Left forelimb (tissue), 1 donor: ENCODE measurements around the gene IP6K3.

Source experiments
- DNase-seq: peaks from one replicate; pipeline ENCODE4 v3.0.0-alpha.2; 2018; ENCODE audit warnings: low spot score

Gene IP6K3

DNA sequence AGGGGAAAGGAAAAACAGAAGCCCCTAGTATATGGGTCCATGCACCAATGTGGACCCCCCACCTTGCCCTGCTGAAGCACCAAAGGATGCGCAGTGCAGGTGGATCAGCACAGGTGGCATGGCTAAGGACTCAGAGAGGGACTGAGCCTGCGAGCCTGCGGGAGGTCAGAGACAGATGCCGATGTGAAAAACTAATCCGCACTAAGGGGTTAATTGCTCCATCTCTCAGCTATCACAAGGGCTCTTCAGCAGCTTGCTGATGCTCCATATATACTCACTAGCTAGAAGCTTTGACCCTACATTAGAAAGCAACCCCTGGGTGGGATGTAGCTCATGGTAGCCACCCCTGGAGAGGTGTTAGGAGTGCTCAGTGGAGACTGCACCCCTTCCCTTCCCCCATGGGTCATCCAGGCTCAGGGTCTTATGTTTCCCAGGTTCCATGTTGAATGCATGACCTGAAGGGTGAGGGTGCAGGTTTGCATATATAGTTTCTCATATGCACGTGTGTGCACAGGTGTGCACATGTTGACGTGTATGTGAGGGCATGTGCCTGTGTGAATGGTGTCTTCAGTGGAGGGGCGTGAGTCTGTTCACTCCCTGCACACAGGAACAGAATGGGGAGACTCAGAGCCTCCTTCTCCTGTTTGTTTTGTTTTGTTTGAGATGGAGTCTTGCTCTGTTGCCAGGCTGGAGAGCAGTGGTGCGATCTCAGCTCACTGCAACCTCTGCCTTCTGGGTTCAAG lies 13.4 kb upstream of the IP6K3 start:
- DNase-seq, result no peak

DNA sequence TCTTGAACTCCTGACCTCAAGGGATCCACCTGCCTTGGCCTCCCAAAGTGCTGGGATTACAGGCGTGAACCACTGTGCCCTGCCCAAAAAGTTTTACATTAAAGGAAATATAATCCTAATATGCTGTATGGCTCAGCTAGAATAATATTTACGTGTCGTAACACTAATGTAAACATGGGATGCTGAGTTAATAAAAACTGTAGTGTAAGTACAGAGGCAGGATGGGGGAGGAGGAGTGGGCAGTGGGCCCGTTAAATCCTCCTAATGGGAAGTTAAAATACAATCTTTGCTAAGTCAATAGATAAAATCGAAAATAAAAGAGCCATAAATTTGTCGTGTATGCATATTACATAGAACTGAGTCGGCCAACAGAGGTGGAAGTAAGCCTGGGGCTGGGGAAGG lies 12.1 kb upstream of the IP6K3 start:
- no peak for DNase-seq

DNA sequence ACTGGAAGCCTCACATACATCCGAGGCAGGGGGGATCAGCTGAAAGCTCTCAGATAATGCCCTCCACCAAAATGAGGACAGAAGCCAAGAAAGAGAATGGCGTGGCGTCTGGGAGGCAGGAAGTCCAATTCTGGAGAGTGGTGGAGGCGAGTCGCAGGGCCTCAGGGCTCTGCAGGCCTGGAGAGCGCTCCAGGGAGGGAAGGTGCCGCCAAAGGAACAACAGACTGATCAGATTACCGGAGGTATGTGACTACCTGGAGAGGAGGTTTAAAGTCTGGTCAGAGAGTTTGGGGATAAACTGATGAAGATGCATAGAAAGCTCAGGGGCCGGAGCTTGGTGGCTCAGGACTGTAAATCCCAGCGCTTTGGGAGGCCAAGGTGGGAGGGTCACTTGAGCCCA lies 11.2 kb upstream of the IP6K3 start:
- no peak for DNase-seq

DNA sequence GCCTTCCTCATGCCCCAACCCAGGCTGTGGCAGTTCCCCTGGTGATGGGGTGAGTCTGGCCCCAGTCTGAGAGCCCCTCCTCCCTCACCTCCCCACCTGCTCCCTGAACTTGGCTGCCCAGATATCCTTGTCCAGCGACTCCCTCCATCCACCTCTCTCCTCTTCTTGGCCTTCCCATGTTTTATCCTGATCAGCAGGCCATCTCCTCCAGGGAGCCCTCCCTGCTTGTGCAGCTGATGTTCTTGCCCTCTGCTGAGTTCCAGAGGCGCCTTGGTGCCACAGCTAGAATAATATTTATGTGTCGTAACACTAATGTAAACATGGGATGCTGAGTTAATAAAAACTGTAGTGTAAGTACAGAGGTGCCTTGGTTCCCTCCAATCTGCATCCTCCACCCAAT lies 10.4 kb upstream of the IP6K3 start:
- no peak for DNase-seq

DNA sequence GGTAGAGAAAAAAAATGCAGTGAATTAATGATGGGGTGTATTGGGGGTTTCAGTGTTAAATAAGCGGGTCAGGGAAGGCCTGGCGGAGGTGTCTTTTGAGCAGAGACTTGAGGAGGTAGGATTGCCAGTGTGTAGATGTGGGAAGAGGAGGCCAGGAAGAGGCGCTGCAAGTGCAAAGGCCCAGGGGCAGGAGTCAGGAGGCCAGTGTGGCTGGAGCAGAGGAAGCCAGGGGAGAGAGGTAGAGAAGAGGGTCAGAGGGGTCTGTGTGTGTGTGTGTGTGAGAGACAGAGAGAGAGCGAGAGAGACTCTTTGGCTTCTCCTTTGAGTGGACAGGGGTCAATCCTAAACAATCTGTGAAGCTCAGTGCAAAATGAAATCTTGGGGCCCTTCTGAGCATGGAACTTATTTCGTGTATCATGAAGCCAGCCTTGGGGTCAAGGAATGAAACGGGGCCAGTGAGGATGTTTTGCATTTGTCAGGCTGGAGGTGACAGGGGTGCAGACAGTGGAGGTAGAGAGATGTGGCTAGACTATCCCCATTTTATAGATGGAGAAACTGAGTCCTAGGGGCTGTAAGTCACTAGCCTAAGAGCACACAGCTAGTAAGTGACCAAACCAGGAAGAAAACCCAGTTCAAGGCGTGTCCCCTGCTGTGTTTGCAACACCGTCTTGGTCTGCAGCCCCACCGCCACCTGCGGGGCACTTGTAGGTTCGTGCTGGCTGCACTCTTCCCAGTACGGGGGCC lies 9.7 kb upstream of the IP6K3 start:
- DNase-seq, result no peak

DNA sequence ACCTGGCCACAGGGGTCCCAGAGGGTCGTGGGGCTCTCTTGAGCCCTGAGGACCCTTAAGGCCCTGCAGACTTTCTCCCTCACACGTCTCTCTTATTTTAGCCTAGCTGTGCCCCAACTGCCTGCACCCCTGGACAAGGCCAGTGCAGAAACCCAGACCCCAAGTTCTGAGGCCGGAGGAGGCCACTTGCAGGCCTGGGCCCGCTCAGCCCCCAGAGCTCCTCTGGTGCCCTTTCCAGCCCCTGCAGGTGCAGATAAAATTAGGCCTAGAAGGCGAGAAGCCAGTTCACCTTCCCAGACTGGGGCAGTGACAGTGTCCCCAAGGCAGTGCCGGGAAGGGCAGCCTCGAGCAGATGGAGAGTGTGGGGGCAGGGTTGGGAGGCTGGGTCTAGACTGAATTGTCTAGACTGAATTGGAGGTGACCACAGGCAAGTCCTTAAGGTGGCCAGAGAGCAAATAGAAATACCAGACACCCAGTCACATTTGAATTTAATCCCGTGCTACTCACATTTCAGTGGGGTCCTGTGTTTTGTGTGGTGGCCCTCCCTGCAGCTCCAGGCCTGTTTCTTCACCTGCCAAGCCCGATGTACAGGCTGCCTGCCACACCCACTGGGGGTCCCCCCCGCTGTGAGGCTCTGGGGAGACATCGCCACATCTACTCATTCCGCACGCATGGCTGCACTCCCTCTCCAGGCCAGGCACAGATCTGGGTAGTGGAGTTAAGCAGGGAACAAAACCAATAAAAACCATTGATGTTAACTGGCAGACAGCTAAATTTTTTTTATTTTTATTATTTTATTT lies 8.6 kb upstream of the IP6K3 start:
- no peak for DNase-seq

DNA sequence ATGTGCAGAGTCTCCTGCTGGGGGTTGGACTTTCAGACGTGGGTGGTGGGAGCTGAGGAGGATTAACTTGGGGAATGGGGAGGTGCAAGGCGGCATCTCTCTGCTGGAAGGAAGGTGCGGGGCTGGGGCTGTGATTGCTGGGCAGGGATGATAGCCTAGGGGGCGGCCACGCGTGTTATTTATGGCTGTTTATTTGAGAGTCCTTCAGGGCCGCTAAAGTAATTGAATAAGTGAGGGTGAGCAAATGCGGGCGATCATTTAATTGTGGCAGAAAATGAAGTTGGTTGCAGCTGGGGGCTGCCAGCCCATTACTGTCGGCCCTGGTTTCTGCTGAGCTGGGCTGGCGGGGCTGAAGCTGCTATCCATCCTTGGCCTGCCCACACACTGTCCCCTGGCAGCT lies 7.5 kb upstream of the IP6K3 start:
- no peak for DNase-seq

DNA sequence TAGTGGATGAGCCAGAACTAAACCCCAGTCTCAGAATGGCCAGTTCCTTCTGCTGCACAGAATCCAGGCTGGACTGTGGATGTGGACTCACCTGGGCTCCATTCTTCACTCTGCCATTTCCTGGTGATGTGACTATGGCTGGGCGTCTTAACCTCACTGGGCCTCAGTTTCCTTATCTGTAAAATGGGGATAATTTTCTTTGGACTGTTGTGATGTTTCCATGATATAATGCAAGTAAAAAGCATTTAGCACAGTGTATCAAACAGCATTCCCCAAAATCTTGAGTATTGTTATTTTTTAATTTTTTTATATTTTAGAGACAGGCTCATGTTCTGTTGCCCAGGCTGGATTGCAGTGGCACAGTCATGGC lies 5.9 kb upstream of the IP6K3 start:
- DNase-seq, result no peak

DNA sequence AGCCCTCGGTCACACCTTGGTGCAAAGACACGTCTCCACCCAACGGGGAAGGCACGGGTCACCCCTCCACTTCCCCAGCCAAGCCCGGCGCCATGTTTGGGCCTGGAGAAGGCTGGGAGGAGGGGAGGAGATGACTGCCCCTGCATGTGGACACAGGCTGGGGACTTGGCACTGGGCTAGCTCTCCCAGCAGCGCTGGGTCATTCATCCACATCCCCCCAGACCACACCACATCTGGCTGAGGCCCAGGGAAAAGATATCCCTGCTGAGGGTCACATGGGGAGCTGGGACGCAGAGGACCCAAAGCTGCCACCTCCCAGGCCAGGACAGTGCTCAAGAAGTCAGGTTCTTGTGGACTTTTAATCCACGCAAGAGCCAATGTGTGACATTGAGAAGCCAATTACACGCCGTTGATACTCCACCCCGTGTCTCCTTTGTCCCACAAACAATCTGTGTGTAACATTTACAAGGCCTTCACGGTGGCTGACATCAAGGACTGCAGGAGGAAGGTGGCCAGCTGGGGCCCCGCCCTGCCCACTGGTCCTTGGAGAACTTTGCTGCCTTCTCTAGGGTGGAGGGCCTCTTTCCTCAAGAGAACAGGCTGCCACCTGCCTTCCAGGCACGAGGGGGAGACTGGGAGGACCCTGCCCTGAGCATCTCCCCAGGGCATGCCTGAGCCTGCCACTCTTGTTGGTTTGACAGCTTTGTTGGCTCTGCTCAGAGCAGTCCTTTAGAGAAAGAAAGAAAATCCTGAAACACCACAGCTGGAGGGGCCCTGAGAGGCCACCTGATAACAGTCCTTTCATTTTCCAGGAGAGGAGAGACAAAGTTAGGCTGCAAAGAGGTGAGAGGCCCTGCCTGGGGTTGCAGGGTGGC lies 5.3 kb upstream of the IP6K3 start:
- no peak for DNase-seq

DNA sequence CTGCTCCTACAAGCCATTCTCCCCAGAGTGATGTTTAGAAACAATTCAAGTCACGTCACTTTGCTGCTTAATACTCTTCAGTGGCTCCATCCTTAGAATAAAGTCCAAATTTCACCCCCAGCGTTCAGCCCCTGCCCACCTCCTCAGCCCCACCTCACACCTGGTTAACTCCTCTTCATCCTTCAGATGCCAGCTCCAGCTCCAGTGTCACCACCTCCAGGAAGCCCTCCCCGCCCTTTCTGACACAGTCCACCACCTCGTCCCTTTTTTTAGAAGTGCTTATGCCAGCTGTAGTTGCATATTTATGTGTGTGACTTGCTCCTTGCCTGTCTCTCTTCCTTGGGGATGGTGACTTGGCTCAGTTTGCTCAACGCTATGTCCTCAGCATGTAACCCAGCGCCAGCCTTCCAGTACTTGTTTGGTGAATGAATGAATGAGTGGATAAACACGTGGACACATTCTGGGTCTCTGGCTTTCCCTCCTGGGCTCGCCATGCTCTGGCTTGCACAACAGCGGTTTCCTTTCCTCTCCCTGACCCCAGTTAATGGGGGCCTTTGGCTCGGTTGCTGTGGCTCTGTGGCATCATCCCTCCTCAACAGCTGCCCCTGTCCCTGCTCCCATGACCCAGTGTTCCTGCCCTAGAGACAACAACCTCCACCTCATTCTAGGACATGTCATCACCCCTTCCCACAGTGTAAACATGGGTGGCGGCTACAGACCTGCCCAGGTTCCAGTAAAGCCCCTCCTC lies 3.7 kb upstream of the IP6K3 start:
- DNase-seq, result no peak

DNA sequence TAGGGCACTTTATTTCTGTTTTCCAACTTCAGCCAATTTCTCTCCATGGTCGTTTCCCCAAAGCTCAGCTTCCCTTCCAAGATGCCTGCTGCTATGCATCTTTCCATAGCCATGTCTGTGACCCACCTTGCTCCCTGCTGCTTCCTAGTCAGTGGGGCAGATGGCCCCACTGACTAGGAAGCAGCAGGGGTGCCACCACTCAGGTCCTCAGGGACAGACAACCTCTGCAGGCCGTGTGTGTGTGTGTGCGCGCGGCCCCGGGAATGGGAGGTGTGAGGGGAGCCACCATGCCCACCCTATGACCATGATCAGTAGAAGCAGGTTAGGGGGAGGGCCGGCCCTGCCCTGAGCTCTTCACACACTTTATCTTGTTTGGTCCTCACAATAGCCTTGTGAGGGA lies 2.7 kb upstream of the IP6K3 start:
- DNase-seq, result no peak

DNA sequence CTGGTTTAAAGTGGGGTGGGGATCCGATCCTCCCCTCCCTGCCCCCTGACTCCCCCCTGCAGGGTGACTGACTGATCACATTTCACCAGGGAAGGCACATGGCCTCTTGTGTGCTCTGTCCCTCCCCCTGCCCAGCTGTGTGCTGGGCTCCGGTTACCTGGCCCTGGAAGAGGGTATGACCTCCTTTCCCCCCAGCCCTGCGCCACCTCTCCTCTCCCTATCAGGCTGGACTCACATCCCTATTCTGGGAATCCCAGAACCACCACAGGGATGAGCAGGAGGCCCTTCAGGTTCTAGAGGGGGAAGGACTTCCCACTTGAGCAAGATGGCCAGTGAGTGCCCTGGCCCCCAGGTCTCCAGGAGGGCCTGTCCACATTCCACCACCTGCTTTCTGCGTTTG lies 2.1 kb upstream of the IP6K3 start:
- no peak for DNase-seq

DNA sequence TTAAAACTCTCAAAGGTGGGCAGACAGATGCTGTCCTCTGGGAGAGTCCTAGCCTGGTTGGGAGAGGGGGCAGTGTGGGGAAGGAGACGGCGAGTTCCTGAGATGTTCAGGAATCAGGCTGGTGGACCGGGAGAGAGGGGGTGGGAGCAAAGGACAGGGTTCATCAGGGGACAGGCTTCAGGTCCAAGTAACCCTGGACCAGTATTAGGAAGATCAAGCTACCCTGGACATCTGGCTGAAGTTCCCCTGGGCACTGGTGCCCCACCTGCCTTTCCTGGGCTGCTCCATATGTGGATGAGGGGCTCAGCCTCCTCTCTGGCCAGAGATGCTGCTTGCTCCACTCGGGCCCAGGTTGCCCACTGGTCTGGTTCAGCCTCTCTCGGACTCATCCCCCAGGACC lies 1.1 kb upstream of the IP6K3 start:
- DNase-seq, result no peak

DNA sequence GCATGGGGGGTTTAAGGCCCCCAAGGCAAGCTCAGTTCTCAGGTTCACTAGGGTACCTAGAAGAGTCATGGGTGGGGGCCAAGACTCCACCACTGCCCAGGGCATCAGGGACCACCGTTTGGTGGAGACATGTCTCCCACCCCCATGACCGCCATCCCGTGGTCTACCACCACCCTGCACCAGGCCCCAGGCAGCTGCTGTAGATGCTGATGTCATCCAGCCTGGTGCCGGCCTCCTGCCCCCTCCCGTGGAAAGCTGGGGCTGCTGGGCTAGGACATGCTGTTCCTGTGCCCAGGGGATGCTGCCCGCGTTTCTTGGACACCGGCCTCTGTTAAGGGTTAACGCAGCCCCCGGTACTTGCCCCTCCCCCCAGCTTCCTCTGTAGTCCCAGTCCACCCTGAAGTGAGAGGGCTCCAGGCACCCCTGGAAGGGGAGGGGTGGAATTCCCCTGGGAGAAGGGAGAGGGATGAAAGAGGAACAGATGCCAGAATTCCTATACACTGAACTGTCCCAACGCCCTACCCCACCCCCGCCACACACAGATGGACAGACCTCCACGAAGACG lies 587 bp downstream of the IP6K3 start:
- DNase-seq, result no peak

DNA sequence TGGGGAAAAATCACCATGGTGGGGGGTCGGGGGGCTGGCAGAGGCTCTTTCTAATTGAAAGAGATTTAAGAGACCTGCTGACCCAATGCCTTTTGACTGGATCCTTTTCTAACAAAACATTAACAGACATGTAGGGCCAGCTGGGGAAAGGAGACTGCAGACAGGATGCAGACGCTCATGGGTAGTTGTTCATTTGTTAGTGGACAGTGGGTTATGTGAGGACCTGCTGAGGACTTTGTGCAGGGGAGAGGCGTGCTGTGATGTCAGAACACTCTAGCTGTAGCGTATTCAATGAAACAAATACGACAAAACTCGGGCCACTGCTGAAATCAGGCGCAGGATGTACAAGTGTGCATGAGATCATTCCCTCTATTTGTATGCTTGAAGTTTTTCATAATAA lies 1.2 kb downstream of the IP6K3 start:
- DNase-seq, result no peak

DNA sequence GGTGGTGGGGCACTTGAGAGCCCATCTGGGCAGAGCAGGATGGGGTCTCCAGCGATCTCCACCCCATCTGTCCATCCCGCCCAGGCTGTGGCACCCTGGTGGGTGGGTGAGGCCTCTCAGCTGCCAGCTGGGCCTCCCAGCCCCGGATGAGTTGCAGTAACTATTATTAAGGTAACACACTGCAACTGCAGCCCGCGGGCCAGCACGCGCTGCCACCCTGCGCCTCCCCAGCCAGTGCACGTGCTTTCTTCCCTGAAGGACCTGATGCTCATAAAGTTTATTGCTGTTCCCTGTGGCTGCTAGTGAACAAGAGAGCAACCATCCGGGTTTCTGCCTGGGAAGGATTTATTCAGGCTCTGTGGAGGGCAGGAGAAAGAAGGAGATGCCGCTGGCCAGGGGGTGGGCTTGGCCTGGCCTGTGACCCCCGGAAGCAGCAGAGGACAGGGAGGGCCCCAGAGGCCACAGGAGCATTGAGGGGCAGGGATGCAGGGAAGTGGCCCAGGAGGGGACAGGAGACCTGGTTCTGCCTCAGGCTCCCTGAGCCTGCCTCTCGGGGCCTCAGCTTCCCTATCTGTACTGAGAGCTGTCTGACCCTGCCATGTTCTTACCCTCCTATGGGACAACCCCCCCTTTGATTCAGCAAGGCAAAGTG lies 1.7 kb downstream of the IP6K3 start:
- no peak for DNase-seq

DNA sequence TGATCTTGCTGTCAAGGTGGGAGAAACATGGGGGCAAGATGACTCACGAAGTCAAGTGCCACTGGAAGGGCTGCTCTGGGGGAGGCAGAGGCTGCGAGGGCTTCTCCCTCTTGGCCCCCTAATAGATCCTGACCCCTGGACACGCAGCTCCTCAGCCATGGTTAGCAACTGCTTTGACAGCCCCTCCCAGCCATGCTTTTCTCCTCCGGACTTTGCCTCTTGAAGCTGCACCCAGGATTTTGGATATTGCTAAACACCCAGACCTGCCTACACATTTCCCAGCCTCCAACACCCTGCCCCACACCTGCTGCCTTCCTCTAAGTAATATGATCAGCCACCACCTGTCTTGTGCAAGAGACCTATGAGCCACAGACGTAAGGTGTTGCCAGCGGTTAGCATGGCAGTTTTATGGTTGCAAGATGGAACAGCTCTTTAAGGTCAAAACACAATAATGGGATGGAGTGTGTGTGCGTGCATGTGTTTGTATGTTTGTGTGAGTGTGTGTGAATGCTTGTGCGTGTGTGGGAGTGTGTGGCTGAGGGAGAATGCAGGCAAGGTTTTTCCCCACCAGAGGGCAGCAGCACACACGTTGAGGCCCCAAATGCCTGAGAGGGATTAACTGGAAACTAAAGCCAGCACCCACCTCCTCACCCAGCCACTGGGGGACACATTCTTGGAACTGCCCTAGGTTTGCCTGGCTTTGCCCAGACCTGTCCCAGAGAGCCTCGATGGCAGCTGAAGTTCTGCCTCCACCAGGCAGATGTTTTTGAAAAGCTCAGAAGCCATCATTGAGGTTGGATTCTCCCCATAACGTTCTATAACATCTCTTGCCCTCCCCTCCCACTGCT lies 2.5 kb downstream of the IP6K3 start:
- peak; percentile 84 for DNase-seq

DNA sequence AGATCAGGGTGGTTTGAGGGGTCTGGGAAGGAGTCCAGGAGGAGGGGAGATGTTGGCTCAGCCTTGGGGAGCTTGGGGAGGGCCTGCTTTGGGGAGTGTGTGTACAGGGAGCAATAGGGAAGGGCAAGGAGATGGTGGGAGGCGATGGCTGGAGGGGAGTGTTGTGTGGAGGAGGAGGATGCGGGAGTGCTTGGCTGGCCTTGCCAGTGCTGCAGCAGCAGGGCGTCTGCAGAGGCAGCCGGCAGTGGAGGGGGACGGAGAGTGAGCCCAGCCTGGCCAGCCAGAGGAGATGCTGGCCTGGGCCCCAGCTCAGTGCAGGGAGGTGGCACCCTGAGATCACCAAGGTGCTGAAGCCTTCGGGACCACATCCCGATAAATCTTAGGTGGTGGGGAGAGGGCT lies 3.9 kb downstream of the IP6K3 start:
- no peak for DNase-seq

DNA sequence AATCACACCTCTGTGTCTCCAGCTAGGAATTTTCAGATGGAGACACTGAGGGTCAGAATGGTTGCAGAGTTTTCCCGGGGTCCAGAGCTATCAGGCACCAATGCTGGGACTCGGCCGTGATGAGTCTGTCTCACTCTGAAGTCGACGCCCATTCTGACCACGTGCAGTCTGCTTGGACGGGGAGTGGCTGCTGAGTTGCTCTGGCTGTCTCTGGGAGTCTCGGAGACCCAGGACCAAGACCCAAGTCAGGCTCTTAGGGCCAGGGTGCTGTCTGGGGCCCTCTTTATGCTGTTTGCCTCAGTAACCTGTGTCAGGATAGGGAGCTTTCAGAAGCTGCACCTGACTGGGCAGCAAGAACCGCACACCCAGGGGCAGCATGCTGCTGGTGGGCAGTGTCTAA lies 4.6 kb downstream of the IP6K3 start:
- no peak for DNase-seq

DNA sequence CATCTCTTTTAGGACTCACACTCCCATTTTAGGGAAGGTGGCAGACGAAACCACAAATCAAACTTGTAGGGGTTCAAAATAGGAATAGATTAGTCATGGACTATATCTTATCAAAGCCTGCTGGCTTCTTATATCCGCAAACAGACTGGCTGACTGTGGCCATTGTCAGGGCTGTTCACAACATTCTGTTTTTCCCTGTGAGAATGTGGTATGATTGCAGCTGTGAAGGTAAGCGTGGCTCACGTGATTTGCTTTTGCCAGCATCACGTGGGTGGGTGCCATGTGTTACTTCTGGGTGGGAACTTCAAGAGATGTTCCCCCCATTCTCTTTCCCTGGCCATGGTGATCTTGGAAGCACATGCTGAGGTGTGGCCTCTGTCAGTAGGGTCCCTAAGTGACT lies 5.9 kb downstream of the IP6K3 start:
- no peak for DNase-seq
